Activated CD8-positive, alpha-beta T cell treated with anti-CD3 and anti-CD28 coated beads, Interleukin-2, amount 10 ng/mL, durations not matched to agents 7 days and 5 days (primary cell): Measurements from ENCODE around the gene DCBLD2. TPM values are rescaled to one million over a fixed set of nuclear protein-coding genes. Genes with fewer than 3 reads are reported as not detected.
A peak's percentile ranks its signal among the peaks of the same experiment; 100 is the strongest.

Experiments used
- ATAC-seq: fragments of 150-1000 bp; cut with Tn5 transposase; one replicate; pipeline ENCODE4 v1.10.0; 2021; ENCODE audit warnings: moderate library complexity
- CTCF ChIA-PET: fragments of 350-600 bp; sonication (Branson Sonifier 250); formaldehyde crosslinking; loops from one replicate; lab custom pipeline; 2021; ENCODE audit warnings: antibody characterized with exemption; lab: Charles Lee
- POLR2A ChIA-PET: fragments of 350-600 bp; sonication (Branson Sonifier 250); formaldehyde crosslinking; loops from one replicate; lab custom pipeline; 2021; ENCODE audit warnings: antibody characterized with exemption; lab: Charles Lee
- DNase-seq: peaks from one replicate; pipeline ENCODE4 v3.0.0-alpha.2; 2020
- H3K27ac Mint-ChIP-seq: one replicate; pipeline ENCODE4 v1.8.0; 2021; ENCODE audit warnings: mild to moderate bottlenecking, mixed read lengths
- H3K27me3 Mint-ChIP-seq: one replicate; pipeline ENCODE4 v1.8.0; 2021; ENCODE audit warnings: low read depth, mixed read lengths
- H3K36me3 Mint-ChIP-seq: one replicate; pipeline ENCODE4 v1.8.0; 2021; ENCODE audit warnings: low read depth, mixed read lengths
- H3K4me1 Mint-ChIP-seq: one replicate; pipeline ENCODE4 v1.8.0; 2021; ENCODE audit warnings: low read depth, mixed read lengths
- H3K4me3 Mint-ChIP-seq: one replicate; pipeline ENCODE4 v1.8.0; 2021; ENCODE audit warnings: mild to moderate bottlenecking, mixed read lengths
- H3K9me3 Mint-ChIP-seq: one replicate; pipeline ENCODE4 v1.8.0; 2022; ENCODE audit warnings: mixed read lengths; ENCODE audit not compliant: insufficient read depth
- total RNA-seq, 2 experiments: library from RNA; stranded (reverse); gene quantifications; one replicate each; pipeline ENCODE4 v1.2.3, GENCODE V29; 2021

The DCBLD2 gene, protein sequence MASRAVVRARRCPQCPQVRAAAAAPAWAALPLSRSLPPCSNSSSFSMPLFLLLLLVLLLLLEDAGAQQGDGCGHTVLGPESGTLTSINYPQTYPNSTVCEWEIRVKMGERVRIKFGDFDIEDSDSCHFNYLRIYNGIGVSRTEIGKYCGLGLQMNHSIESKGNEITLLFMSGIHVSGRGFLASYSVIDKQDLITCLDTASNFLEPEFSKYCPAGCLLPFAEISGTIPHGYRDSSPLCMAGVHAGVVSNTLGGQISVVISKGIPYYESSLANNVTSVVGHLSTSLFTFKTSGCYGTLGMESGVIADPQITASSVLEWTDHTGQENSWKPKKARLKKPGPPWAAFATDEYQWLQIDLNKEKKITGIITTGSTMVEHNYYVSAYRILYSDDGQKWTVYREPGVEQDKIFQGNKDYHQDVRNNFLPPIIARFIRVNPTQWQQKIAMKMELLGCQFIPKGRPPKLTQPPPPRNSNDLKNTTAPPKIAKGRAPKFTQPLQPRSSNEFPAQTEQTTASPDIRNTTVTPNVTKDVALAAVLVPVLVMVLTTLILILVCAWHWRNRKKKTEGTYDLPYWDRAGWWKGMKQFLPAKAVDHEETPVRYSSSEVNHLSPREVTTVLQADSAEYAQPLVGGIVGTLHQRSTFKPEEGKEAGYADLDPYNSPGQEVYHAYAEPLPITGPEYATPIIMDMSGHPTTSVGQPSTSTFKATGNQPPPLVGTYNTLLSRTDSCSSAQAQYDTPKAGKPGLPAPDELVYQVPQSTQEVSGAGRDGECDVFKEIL
- total RNA-seq, result 1 to 10 TPM; 1.2 to 1.3 TPM

- H3K36me3 Mint-ChIP-seq, result no peaks in the 10 kb centered on the region
- peak within 1 kb of the TSS; percentile 81 for H3K4me3 Mint-ChIP-seq
- ATAC-seq, result peak; percentile 100
- peaks cover 15% of the 10 kb centered on the region for H3K4me1 Mint-ChIP-seq
- H3K27ac Mint-ChIP-seq, result peak within 1 kb of the TSS; percentile 56
- DNase-seq, result peak; percentile 96
- peaks cover 17% of the 10 kb centered on the region for H3K27me3 Mint-ChIP-seq
- H3K9me3 Mint-ChIP-seq, result no peaks in the 10 kb centered on the region
- CTCF ChIA-PET, result interaction anchor here (0.6 to 1.8 kb wide), 6 partner anchors 9 to 862 kb away, joined by 3 to 8 read pairs (median 4); no protein-coding TSS in a partner anchor
- POLR2A ChIA-PET, result interaction anchor here (0.9 kb wide), 2 partner anchors 14 to 1137 kb away, joined by 3 read pairs; partner anchors contain the start of gene ARL6
These were observed at the start of gene DCBLD2 for GRCh38 chr3:98901392-98902350. Gene DCBLD2, minus strand, starts transcription at chr3:98901695. Its CDS starts 369 bp downstream, at chr3:98901326.

GRCh38 chr3:98945666-98946065, 44.2 kb upstream of the DCBLD2 start:
- Mint-ChIP-seq H3K4me3 (no peak overlapping the region), H3K4me1 (no peaks in the 10 kb centered on the region), H3K27ac (no peak overlapping the region), H3K27me3 (peaks cover 4% of the 10 kb centered on the region), H3K36me3 (no peaks in the 10 kb centered on the region), H3K9me3 (no peaks in the 10 kb centered on the region)
- ATAC-seq (no peak), DNase-seq (no peak)
- ChIA-PET POLR2A (no interaction called here), CTCF (no interaction called here)

DNA sequence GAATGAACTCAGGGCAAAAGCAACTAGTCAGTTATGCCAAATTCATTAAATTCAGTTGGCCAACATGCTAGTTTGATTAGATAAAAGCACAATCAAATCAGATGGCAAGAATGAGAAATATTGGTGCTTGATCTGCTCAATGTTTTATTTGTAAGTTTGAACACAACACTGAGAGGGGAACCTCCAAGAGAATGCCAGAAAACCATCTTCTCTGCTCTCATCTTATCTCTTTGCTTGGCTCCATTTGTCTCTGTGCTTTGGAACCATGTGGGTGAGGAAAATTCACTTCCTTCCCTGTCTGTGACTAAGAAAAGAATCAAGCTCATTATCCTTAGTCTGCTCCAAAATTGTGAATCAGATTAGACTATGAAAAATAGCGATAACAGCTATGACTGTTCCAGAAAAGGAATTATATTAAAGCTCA, 43.6 kb upstream of the DCBLD2 start:
- H3K4me3 Mint-ChIP-seq, result no peak overlapping the region
- no peak overlapping the region for H3K27ac Mint-ChIP-seq
- no peaks in the 10 kb centered on the region for H3K9me3 Mint-ChIP-seq
- DNase-seq, result no peak
- ChIA-PET CTCF (no interaction called here), POLR2A (no interaction called here)
- H3K4me1 Mint-ChIP-seq, result no peaks in the 10 kb centered on the region
- peaks cover 4% of the 10 kb centered on the region for H3K27me3 Mint-ChIP-seq
- H3K36me3 Mint-ChIP-seq, result no peaks in the 10 kb centered on the region
- ATAC-seq, result no peak

- POLR2A ChIA-PET, result no interaction called here
- no peak for ATAC-seq
- no peaks in the 10 kb centered on the region for H3K9me3 Mint-ChIP-seq
These were observed 28.9 kb upstream of the DCBLD2 start for GRCh38 chr3:98930413-98930812.

DNA sequence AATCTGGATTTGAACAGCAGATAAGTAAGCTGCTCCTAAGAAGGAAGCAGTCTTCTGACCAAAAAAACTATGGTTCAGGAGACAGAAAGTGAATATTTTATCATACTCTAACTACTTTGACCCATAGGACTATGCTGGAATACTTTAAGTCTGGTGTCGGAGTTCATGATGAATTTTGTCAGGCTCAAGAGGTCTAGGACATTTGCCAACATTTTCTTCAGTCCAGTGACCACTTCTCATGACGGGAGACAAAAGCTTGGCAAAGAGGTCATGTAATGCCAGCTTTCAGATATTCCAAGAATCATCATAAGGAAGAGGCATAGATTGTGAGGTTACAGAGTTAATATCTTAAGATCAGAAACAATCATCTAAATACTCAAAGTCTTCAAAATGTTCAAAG, 20.5 kb upstream of the DCBLD2 start:
- H3K27ac Mint-ChIP-seq, result no peak overlapping the region
- no peaks in the 10 kb centered on the region for H3K4me1 Mint-ChIP-seq
- no peaks in the 10 kb centered on the region for H3K9me3 Mint-ChIP-seq
- DNase-seq (no peak), ATAC-seq (no peak)
- peaks cover 10% of the 10 kb centered on the region for H3K27me3 Mint-ChIP-seq
- H3K4me3 Mint-ChIP-seq, result no peak overlapping the region
- no peaks in the 10 kb centered on the region for H3K36me3 Mint-ChIP-seq
- ChIA-PET POLR2A (no interaction called here), CTCF (no interaction called here)

More at GRCh38 chr3:98930413-98930812, 28.9 kb upstream of the DCBLD2 start:
- DNase-seq, result no peak
- CTCF ChIA-PET, result no interaction called here
- Mint-ChIP-seq H3K27me3 (no peaks in the 10 kb centered on the region), H3K36me3 (no peaks in the 10 kb centered on the region), H3K4me1 (no peaks in the 10 kb centered on the region), H3K4me3 (no peak overlapping the region), H3K27ac (no peak overlapping the region)

DNA sequence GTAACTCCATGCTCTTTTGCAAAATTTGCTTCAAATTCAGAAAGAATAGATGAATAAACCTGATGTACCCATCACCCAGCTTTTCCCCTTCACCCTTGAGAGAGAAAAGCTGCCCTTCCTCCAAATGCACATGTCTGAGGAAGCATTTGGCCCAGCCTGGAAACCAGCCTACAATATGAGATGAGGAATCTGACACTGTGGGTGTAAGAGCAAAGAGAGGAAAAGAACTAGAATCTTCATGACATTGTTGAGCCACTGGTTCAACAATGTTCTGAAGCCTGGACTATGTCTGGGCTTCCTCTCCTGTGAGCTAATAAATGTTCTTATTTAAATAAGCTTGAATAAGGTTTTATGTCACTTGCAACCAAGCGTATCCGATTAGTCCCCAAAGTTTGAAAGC, 18.7 kb upstream of the DCBLD2 start:
- H3K4me3 Mint-ChIP-seq, result no peak overlapping the region
- H3K4me1 Mint-ChIP-seq, result no peaks in the 10 kb centered on the region
- H3K9me3 Mint-ChIP-seq, result no peaks in the 10 kb centered on the region
- ATAC-seq, result no peak
- CTCF ChIA-PET, result no interaction called here
- H3K27me3 Mint-ChIP-seq, result peaks cover 12% of the 10 kb centered on the region
- no peak overlapping the region for H3K27ac Mint-ChIP-seq
- no peak for DNase-seq
- no peaks in the 10 kb centered on the region for H3K36me3 Mint-ChIP-seq
- POLR2A ChIA-PET, result no interaction called here

DNA sequence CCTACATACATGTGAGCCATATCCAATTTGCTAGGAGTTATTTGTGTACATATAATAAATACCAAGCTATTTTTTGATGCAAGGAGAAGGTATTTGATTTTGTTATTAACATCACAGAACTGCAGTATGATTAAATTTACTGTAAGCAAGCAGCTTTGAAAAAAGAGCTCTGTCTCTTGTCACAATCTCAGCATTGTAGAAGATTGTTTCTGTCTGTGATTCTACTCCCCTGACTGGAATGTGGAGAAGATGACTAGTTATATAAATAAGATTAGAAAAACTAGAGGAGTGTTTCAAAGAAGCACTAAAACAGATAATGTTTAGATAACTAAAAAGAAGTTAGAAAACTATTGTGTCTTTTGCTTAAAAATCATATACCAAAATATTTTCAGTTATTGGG, 17.1 kb upstream of the DCBLD2 start:
- Mint-ChIP-seq H3K27ac (no peak overlapping the region), H3K9me3 (no peaks in the 10 kb centered on the region)
- CTCF ChIA-PET, result no interaction called here

GRCh38 chr3:98917608-98918007, 16.1 kb upstream of the DCBLD2 start:
- Mint-ChIP-seq H3K9me3 (no peaks in the 10 kb centered on the region), H3K4me3 (no peak overlapping the region), H3K27ac (no peak overlapping the region), H3K36me3 (no peaks in the 10 kb centered on the region), H3K27me3 (peaks cover 12% of the 10 kb centered on the region), H3K4me1 (no peaks in the 10 kb centered on the region)
- CTCF ChIA-PET, result no interaction called here
- no peak for ATAC-seq
- POLR2A ChIA-PET, result no interaction called here
- DNase-seq, result no peak

More for the DNA sequence above, 17.1 kb upstream of the DCBLD2 start:
- Mint-ChIP-seq H3K36me3 (no peaks in the 10 kb centered on the region), H3K4me1 (no peaks in the 10 kb centered on the region), H3K27me3 (peaks cover 12% of the 10 kb centered on the region), H3K4me3 (no peak overlapping the region)
- POLR2A ChIA-PET, result no interaction called here
- DNase-seq, result no peak
- ATAC-seq, result no peak

GRCh38 chr3:98914210-98915080, 12.9 kb upstream of the DCBLD2 start:
- peaks cover 20% of the 10 kb centered on the region for H3K27me3 Mint-ChIP-seq
- no peaks in the 10 kb centered on the region for H3K9me3 Mint-ChIP-seq
- ChIA-PET CTCF (no interaction called here), POLR2A (no interaction called here)
- no peaks in the 10 kb centered on the region for H3K36me3 Mint-ChIP-seq
- no peak overlapping the region for H3K4me3 Mint-ChIP-seq
- ATAC-seq (no peak), DNase-seq (no peak)
- no peak overlapping the region for H3K27ac Mint-ChIP-seq
- H3K4me1 Mint-ChIP-seq, result no peaks in the 10 kb centered on the region

DNA sequence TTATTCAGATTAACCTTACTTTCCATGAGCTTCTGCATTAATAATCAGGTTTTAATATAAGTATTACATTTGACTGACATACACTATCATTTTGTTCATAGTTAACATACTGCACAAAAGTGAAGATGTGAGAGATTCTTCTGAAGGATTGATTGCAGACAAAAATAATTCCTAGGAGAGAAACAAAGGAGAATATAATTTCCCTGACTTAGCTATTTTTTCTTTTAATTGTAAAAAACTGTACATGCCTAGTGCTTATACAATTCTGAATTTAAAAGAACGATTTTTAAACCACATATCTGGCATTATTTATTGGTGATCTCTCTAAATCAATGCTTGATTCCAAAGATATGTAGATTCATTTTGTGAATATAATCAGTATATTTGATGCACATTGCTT, 11.0 kb upstream of the DCBLD2 start:
- no peaks in the 10 kb centered on the region for H3K36me3 Mint-ChIP-seq
- POLR2A ChIA-PET, result no interaction called here
- no peaks in the 10 kb centered on the region for H3K4me1 Mint-ChIP-seq
- H3K4me3 Mint-ChIP-seq, result no peak overlapping the region
- ATAC-seq (no peak), DNase-seq (no peak)
- CTCF ChIA-PET, result interaction anchor here (1.6 kb wide), 1 partner anchor 11 kb away, joined by 4 read pairs; the partner anchor contains the start of gene DCBLD2
- H3K9me3 Mint-ChIP-seq, result no peaks in the 10 kb centered on the region
- H3K27ac Mint-ChIP-seq, result no peak overlapping the region
- peaks cover 21% of the 10 kb centered on the region for H3K27me3 Mint-ChIP-seq
